Jurkat, Clone E6-1 (cell line): Measurements from ENCODE around the gene CHMP5.

Source experiments
- DNase-seq: peaks from one replicate; pipeline ENCODE4 v3.0.0-alpha.2; 2011; ENCODE audit warnings: low read depth, low spot score
- H3K4me3 ChIP-seq: 2 replicates; pipeline ENCODE4 v1.5.1; 2011; ENCODE audit warnings: mild to moderate bottlenecking, low read length, control low read depth, moderate library complexity

CHMP5 gene

GRCh38 chr9:33239921-33240320, 24.9 kb upstream of the CHMP5 start, which contains the start of gene SPINK4:
SPINK4 (plus strand) TSS chr9:33240167; CDS start chr9:33240209, 42 bp downstream.
- H3K4me3 ChIP-seq, result no peak within 1 kb of the TSS
- peak; percentile 79 for DNase-seq

- DNase-seq, result no peak
- H3K4me3 ChIP-seq, result no peak overlapping the region
These were observed 23.6 kb upstream of the CHMP5 start for GRCh38 chr9:33241298-33241697.

GRCh38 chr9:33242609-33243134, 22.2 kb upstream of the CHMP5 start:
- DNase-seq, result no peak
- no peak overlapping the region for H3K4me3 ChIP-seq

- DNase-seq, result no peak
- no peak overlapping the region for H3K4me3 ChIP-seq
These were observed 20.6 kb upstream of the CHMP5 start for GRCh38 chr9:33244137-33244784.

GRCh38 chr9:33245341-33245740, 19.5 kb upstream of the CHMP5 start:
- H3K4me3 ChIP-seq, result no peak overlapping the region
- DNase-seq, result no peak

GRCh38 chr9:33246269-33246860, 18.5 kb upstream of the CHMP5 start:
- H3K4me3 ChIP-seq, result no peak overlapping the region
- no peak for DNase-seq

- no peak overlapping the region for H3K4me3 ChIP-seq
- DNase-seq, result no peak
These were observed 16.2 kb upstream of the CHMP5 start for GRCh38 chr9:33248606-33249005.

GRCh38 chr9:33249087-33249658, 15.7 kb upstream of the CHMP5 start:
- DNase-seq, result no peak
- H3K4me3 ChIP-seq, result no peak overlapping the region

- no peak overlapping the region for H3K4me3 ChIP-seq
- no peak for DNase-seq
These were observed 14.9 kb upstream of the CHMP5 start for GRCh38 chr9:33249983-33250382.

GRCh38 chr9:33250458-33250995, 14.3 kb upstream of the CHMP5 start:
- no peak overlapping the region for H3K4me3 ChIP-seq
- no peak for DNase-seq

GRCh38 chr9:33254211-33254610, 10.6 kb upstream of the CHMP5 start:
- DNase-seq, result no peak
- no peak overlapping the region for H3K4me3 ChIP-seq

- DNase-seq, result no peak
These were observed 9.8 kb upstream of the CHMP5 start for GRCh38 chr9:33255014-33255413.

GRCh38 chr9:33255471-33255870, 9.4 kb upstream of the CHMP5 start:
- H3K4me3 ChIP-seq, result no peak overlapping the region
- DNase-seq, result no peak

More at GRCh38 chr9:33255014-33255413, 9.8 kb upstream of the CHMP5 start:
- H3K4me3 ChIP-seq, result no peak overlapping the region

- no peak overlapping the region for H3K4me3 ChIP-seq
- DNase-seq, result no peak
These were observed 8.6 kb upstream of the CHMP5 start for GRCh38 chr9:33256236-33256635.

GRCh38 chr9:33257276-33257675, 7.6 kb upstream of the CHMP5 start:
- DNase-seq, result no peak
- H3K4me3 ChIP-seq, result no peak overlapping the region

GRCh38 chr9:33260372-33260771, 4.5 kb upstream of the CHMP5 start:
- DNase-seq, result no peak
- no peak overlapping the region for H3K4me3 ChIP-seq

- H3K4me3 ChIP-seq, result peak overlapping the region; percentile 96
- no peak for DNase-seq
These were observed 1.5 kb upstream of the CHMP5 start for GRCh38 chr9:33263131-33264002.

GRCh38 chr9:33264003-33264472, 811 bp upstream of the CHMP5 start:
- DNase-seq, result peak; percentile 26

GRCh38 chr9:33265211-33265865, 489 bp downstream of the CHMP5 start:
- H3K4me3 ChIP-seq, result peak overlapping the region; percentile 68
- no peak for DNase-seq

More at GRCh38 chr9:33264003-33264472, 811 bp upstream of the CHMP5 start:
- H3K4me3 ChIP-seq, result peak overlapping the region; percentile 96
